Measurements from ENCODE around the gene CBARP.

CBARP gene

GRCh38 chr19:1237754-1238368 is at the start of gene CBARP:
CBARP (minus strand) TSS chr19:1238005; CDS start chr19:1236100, 1,905 bp downstream.
- no peak for ATAC-seq

GRCh38 chr19:1286487-1287353 is 48.9 kb upstream of the CBARP start:
- ATAC-seq: no peak
- no peak for DNase-seq

More at GRCh38 chr19:1237754-1238368, at the start of gene CBARP:
- DNase-seq: peak; percentile 46

GRCh38 chr19:1285737-1286360 is 48.0 kb upstream of the CBARP start, which contains the start of gene EFNA2:
EFNA2 (plus strand) TSS chr19:1285873; CDS start chr19:1286169, 296 bp downstream.
- no peak for ATAC-seq
- DNase-seq: no peak

- ATAC-seq (no peak), DNase-seq (no peak)
Measured at GRCh38 chr19:1284979-1285736, 47.4 kb upstream of the CBARP start.

- DNase-seq: no peak
Measured at GRCh38 chr19:1284293-1284978, 46.6 kb upstream of the CBARP start.

GRCh38 chr19:1283917-1284292 is 46.1 kb upstream of the CBARP start:
- DNase-seq (no peak), ATAC-seq (no peak)

More at GRCh38 chr19:1284293-1284978, 46.6 kb upstream of the CBARP start:
- ATAC-seq: no peak

- DNase-seq: no peak
Measured at GRCh38 chr19:1283207-1283916, 45.6 kb upstream of the CBARP start.

GRCh38 chr19:1282588-1283206 is 44.9 kb upstream of the CBARP start:
- no peak for DNase-seq
- no peak for ATAC-seq

More at GRCh38 chr19:1283207-1283916, 45.6 kb upstream of the CBARP start:
- no peak for ATAC-seq

- ATAC-seq: no peak
Measured at GRCh38 chr19:1281569-1282287, 43.9 kb upstream of the CBARP start.

GRCh38 chr19:1280636-1281568 is 43.1 kb upstream of the CBARP start:
- DNase-seq: no peak
- no peak for ATAC-seq

More at GRCh38 chr19:1281569-1282287, 43.9 kb upstream of the CBARP start:
- no peak for DNase-seq

- peak; percentile 85 for DNase-seq
- ATAC-seq: peak; percentile 14
Measured at GRCh38 chr19:1279782-1280341, 42.1 kb upstream of the CBARP start.

GRCh38 chr19:1278713-1279660 is 41.2 kb upstream of the CBARP start:
- no peak for ATAC-seq
- no peak for DNase-seq

GRCh38 chr19:1278074-1278473 is 40.3 kb upstream of the CBARP start:
- ATAC-seq (no peak), DNase-seq (no peak)

GRCh38 chr19:1277061-1277460 is 39.3 kb upstream of the CBARP start:
- peak; percentile 19 for DNase-seq
- no peak for ATAC-seq

- DNase-seq: peak; percentile 53
- ATAC-seq: no peak
Measured at GRCh38 chr19:1276628-1277022, 38.8 kb upstream of the CBARP start.

- DNase-seq (no peak), ATAC-seq (no peak)
Measured at GRCh38 chr19:1275976-1276627, 38.3 kb upstream of the CBARP start.

All from stimulated activated naive CD8-positive, alpha-beta T cell treated with anti-CD3 and anti-CD28 coated beads, Interleukin-15, Interleukin-2, amounts not matched to agents 100 U/mL and 50 U/mL, for 24 hours (primary cell).